ENCODE measurements around the gene DCANP1.

The DCANP1 gene

DNA sequence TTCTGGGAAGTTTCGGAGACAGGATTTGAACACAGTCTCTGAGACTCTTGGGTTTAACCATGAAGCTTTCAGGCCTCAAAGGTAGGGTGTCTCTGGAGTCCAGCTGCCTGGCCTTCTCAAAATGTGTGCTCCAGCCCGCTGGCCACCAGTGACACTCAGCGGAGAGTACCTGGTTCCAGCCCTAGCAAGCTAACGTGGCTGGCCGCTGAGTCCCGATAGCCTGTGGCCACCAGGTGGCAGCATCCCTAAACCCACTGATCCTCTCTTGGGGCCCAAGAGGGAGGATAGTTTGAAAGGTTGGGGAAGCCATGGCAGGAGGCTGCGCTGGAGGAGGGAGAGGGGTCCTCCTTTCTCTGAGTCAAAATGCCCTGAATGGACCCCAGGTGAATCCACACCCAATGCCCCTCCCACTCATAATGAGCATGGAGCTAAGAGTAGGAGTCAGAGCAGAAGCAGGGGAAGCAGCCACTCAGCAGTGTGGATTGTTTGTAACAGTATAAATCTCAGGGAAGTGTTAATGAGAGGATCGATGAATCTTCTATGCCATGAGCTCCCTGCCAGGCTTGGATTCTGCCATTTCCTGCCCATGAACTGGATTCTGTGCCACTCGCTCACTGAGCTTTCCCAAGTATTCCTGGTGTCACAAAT is 10.4 kb upstream of the DCANP1 start:
- peak; percentile 21 to 32 (median 28) for DNase-seq (ENCODE audit: low read depth in 4 of 4, low spot score in 1 of 4)

DNA sequence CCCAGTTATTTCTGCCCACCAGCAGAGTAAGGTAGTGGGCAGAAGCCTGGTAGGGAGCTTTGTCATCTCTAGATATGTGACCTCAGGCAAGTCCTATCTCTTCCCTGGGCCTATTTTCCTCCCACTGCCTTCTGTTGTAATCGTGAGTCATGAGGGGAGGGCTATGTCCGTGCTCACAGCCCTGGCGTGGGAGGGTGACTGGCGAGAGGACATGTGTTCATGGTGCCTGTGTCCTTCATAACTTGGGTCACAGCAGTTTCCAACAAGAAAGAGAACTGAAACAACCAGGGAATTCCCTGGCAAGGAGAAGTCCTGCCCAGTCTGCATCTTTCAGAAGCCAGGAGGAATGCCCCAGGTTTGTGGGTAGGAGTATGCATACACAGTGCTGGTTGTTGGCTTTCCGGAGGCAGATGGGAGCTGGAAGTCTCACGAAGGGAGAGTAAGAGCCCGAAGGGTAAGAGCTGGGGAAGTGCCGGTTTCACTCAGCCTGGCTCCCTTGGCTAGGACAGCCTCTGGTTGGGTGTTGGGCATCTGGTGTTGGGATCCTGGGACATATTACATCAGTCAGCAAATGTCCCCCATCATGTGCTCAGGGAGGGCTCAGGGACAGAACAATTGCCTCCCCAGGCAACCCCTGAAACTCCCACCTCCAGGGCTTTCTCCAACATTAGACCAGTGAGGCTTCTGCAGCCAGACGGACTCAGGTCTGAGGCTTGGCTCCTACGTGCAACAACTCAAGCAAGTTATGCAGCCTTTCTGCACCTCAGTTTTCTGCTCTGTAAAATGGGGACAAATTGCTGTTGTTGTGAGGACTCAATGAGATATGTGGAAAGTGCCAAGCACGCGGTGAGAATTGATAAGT is 9.3 kb upstream of the DCANP1 start:
- no peak for DNase-seq (ENCODE audit: low read depth in 4 of 4, low spot score in 1 of 4)

DNA sequence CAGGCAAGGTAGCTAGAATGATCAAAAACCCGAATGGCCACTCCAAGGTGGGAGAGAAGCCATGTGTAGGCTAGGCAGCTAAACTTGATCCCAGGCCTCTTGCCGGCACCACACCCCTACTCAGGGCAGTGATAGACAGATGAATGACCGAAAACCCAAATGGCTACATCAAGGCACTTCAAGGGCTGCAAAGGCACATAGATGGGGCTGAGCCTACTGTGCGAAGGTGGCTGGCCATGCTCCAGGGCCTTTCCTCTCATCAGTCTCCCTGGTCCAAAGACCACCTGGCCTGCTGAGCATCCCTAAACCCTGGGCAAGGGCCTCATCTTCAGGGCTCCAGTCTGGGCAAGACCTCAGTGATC is 8.7 kb upstream of the DCANP1 start:
- no peak for DNase-seq (ENCODE audit: low read depth in 4 of 4, low spot score in 1 of 4)

DNA sequence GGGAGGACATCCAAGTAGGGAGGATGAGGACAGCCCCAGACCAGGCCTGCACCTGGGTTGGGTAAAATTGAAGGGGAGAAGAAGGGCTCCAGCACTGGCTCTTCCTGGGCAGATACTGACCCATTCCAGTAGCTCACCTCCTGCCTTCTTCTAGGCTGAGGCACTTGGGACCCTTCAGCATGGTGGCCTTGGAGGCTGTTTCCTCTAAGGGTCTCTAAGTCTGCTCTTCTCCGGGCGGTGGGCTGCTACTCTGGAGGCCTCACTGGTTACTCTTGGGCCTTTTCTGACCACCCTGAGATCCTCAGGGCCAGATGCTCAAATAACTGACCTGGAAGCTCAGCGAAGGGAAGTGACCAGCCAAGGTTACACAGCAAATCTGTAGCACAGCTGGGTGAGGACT is 7.8 kb upstream of the DCANP1 start:
- no peak for DNase-seq (ENCODE audit: low read depth in 4 of 4, low spot score in 1 of 4)

DNA sequence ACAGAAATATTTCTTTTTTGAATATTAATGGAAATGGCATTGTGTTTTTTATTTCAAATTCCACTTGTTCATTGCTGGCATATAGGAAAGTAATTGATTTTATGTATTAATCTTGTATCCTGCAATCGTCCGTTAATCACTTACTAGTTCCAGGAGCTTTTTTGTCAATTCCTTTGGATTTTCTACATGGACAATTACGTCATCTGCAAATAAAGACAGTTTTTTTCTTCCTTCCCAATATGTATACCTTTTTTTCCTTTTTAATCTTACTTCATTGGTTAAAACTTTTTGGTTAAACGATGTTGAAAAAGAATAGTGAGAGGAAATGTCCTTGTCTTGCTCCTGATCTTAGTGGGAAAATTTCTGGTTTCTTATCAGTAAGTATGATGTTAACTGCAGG is 6.5 kb upstream of the DCANP1 start:
- no peak for DNase-seq (ENCODE audit: low read depth in 4 of 4, low spot score in 1 of 4)

DNA sequence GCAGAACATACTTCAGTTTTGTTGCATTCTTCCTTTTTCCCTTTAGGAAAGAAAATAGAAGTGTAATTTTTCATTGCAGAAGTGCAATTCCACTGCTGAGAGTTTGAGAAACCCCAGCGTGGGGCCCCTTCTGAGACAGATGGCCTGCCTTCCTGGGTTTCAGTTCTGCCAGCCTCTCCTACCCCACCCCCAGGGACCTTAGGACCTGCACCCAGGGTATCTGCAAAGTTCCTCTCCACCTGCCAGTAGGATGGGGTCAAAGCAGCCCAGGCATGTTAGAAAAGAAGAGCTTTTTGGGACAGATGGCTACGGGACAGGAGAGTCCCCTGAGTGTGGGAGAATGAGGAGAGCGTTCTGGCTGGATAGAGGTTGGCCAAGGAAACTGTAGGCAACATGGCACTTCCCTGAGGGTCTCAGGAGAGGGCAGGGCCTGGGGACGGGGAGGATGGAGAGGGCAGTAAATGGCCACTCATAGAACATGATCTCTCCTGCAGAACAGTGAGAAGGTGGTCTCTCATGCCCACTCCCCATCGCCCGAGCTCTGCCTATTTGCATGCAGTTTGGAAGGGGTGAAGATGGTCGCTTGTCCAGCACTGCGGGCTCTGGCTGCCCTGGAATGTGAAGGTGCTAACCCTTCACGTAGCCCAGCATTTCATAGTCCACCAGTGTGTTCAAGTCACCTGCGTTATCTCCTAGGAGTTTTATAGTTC is 5.3 kb upstream of the DCANP1 start, which contains the start of gene TIFAB:
Gene TIFAB, minus strand, starts transcription at position 31 of the 710 bp plus-strand sequence. CDS start 2,412 bp downstream, outside the sequence.
- no peak for DNase-seq (ENCODE audit: low read depth in 4 of 4, low spot score in 1 of 4)

DNA sequence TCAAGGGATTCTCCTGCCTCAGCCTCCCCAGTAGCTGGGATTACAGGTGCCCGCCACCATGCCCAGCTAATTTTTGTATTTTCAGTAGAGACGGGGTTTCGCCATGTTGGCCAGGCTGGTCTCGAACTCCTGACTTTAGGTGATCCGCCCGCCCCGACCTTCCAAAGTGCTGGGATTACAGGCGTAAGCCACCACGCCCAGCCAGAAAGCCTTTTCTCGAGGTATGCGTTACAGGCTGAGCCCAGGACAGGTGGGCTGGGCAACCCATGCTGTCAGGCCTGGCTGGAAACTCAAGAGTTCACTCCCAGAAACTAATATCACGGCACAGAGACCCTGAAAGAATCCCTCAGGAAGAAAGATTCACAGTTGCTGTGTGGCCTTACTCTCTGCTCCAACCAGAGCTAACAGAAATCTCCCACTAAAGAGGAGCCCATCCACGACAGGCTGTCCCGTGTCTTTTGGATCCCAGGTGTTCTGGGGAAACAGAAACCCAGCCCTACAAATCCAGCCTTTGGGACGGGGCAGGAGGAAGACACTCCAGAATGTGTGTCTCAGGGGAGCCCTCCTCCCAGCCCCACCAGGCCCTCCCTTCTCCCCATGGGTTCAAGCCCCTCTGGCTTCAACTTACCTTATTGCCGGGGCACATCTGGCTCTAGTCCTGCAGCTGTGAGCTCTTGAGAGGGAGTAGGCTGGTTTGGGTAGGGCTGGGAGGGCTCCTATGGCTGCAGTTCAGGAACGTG is 4.6 kb upstream of the DCANP1 start:
- no peak for DNase-seq (ENCODE audit: low read depth in 4 of 4, low spot score in 1 of 4)

DNA sequence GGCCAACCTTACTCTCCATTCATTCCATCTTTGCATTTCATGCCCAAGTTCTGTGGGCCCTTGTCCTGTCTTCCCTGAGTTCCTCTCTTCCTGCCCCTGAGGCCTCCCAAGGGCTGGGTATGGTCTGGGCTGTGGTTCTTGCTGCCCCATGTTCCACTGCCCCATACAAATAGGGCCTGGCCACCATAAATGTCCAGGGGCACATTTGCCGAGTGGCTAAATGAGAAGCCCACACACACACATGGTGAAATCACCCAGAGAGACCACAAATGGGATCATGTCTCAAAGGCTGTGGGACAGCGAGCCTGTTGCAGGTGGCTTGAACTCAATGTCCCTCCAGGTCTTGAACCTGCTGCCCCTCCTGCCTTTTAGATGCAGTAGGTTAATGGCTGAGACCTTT is 3.8 kb upstream of the DCANP1 start:
- no peak for DNase-seq (ENCODE audit: low read depth in 4 of 4, low spot score in 1 of 4)

DNA sequence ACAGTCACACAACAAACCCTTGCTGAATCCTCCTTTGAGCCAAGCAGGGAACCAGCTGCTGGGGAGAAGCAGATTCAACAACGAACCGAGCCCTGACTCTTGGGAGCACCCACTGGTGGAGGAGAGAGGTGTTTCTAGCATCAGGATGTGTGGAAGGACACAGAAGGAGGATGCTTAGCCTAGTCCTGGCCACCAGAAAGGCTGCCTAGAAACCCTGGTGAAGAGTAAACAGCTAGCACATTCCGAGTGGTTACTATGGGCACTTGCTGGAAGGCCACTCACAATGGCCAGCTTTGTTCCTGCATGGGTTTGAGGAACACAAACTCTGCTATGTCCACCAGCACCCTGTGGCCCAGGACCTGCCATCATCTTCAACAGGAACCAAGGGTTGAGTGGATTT is 3.2 kb upstream of the DCANP1 start:
- DNase-seq (ENCODE audit: low read depth in 4 of 4, low spot score in 1 of 4) = no peak

DNA sequence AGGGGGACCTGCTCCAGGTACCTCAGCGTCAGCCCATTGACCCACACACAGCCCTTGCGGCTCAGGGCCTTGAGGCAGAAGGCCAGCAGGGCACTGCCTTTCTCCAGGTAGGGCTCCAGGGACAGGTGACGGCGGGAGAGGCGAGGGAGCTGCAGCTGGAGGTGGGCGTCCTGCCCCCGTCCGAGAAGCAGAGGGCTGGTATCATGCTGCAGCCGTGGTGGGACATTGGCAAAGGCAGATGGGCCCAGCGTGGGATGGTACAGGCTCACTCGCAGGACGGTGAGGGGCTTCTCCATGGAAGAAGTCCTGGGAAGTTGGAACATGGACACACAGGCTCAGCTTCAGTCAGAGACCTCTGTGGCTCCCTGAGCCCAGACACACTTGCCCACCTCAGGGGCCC is 2.5 kb upstream of the DCANP1 start:
- no peak for DNase-seq (ENCODE audit: low read depth in 4 of 4, low spot score in 1 of 4)

DNA sequence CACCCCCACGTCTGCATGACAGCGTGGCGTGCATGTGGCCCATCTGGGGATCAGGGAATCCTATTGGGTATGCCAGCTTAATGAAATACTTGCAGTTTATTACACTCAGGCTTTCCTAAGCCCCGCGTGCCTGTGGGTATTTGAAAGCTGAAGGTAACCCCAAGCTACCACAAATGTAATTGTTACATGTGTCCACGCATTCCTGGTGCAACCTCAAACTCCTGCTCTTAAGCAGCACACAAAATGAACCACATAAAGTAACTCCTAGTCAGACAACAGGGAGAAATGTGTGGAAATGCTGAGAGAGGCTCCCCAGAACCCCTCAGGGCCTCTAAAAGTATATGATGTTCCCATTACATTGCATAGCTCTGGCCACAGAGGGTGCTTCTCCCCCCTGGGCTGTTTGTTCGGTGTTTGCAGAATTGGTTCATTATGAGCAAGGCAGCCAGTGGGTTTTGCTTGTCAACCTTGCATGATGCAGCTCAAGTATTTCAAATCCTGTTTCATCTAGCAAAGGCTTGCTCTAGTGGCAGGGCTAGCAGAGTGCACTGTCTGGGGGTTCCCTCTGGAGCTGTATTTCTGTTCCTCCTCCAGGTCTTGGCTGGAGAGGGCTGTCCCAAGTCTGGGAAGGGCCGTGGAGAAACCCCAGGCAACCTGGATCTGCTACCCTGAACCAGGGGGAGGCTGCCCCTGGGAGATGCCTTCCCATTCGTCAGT is 1.8 kb upstream of the DCANP1 start:
- no peak for DNase-seq (ENCODE audit: low read depth in 4 of 4, low spot score in 1 of 4)

DNA sequence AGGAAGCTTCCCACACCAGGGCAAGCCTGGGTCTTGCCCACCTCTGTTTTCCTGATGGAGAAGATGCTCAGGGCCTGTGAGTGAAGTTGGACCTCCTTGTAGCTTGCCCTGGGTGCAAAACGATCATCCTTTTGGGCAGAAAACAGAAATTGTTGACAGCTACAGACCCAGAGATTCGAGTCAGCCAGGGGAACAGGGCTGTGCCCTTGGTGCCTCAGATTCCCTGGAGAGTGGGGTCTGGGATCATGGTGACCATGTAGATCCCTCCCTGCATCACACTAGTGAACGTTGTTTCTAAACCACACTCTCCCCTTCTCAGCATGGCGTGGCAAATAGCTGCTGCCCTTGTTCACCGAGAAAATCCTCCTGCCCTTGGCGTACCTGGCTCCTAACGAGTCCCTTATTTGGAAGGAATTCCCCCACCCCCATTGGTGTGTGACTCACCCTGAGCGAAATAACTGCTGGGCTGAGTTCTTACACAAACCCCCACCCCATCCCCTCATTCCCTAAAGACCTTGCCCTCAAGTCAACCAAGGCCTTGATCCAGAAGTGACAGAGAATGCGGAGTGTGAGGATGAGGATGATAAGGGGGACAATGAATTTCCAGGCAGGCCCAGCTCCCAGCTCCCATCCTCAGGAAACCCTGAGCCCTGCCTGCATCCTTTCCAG is 1.1 kb upstream of the DCANP1 start:
- DNase-seq (ENCODE audit: low read depth in 4 of 4, low spot score in 1 of 4) = no peak

DNA sequence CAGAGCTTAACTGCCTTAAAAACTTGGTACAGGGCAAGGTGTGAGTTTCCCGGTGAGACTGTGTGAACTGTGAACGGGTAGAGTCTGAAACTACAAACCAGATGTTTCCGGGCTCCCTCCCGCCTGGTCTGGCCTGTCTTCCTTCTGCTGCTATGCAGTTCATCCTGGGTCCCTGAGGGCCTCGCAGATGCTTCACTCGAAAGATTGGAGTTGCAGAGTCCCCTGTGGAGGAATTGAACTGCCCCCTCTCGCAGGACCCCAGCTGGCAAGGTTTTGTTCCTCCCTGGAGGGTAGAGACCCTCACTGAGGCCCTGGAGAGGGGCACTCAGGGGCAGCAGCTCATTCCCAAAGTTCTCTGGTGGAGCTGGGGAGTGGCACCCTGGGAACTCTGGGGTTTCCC is 533 bp downstream of the DCANP1 start:
- DNase-seq (ENCODE audit: low read depth in 4 of 4, low spot score in 1 of 4) = no peak

DNA sequence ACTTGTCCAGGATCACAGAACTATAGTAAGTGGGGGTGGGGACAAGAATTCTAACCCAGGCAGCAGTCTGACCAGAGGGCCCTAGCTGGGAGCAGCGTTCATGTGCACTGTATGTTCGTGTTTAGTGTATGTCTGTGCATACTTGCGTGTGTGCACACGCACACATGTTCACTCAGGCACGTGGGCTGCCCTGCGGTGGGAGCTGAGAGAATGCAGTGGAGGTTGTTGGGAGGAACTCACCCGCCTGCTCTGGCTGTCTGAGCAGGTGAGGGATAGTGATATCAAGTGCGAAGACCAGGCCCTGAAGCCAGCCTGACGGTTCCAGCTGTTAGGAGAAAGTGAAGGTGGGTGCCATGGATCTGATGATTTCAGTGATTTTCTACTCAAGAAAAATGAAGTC is 942 bp downstream of the DCANP1 start:
- no peak for DNase-seq (ENCODE audit: low read depth in 4 of 4, low spot score in 1 of 4)

DNA sequence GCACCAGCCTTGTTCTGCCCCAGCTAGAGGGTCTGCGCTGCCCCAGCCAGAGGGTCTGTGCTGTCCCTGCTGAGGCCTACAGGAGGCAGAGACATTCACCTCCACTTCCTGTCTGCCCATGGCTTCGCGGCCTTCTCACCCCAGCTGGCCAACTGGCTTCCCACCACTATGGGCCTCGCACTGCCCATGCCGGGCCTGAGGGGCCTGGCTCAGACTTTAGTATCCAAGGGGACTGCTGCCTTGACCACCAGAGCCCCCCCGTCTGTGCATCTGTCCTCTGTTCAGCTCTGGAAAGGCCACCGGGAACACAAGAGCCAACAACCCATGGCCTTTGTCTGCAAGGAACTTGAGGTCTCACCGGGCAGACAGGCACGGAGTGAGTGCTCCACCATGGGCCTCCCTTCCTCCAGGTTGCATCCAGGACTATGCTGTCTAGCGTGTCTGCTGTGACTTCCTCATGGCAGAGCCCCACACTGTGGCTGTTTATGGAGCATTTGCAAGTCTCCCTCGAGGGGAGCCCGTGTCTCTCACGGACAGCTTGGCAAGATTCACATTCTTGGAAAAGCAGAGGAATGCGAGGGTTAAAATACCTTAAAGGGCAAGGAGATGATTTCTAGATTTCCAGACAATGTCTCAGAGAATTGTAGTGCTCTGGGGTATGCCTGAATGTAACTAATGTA is 1.7 kb downstream of the DCANP1 start:
- no peak for DNase-seq (ENCODE audit: low read depth in 4 of 4, low spot score in 1 of 4)

DNA sequence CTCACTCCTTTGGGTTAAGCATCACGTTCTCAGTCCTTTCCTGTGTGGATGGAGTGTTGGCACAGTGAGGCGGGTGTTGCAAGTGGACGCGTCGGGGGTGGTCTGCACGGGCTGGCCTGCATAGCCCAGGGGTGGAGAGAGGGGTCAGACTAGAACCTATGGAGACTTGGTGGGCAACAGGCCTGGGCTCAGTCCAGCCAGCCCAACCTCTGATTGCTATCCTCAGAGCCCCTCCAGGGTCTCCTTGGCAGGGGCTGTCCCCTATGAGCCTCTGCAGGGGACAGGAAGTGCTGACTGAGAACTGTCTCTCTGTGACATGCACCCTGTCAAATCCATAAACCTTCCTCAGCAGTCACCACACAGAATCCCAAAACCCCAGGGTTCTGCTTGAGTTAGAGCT is 2.3 kb downstream of the DCANP1 start:
- DNase-seq (ENCODE audit: low read depth in 4 of 4, low spot score in 1 of 4) = no peak

DNA sequence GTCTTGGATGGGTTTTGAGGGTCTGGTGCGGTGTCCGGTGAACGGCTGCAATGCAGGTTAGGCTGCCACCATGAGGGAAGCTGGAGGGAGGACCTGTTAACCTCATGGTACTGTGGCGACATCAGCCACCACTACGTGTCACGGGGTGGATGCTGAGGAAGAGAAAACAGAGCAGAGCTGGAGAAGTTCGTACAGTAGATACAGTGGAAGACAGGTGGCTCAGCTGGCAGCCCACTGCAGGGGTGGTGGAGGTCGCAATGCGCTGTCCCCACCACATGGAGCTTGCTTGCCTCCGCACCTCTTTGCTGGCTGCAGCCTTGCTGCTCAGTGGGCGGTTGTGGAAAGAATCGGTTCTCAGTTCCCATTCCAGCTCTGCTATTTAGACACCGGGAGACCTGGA is 2.8 kb downstream of the DCANP1 start:
- DNase-seq (ENCODE audit: low read depth in 4 of 4, low spot score in 1 of 4) = no peak

DNA sequence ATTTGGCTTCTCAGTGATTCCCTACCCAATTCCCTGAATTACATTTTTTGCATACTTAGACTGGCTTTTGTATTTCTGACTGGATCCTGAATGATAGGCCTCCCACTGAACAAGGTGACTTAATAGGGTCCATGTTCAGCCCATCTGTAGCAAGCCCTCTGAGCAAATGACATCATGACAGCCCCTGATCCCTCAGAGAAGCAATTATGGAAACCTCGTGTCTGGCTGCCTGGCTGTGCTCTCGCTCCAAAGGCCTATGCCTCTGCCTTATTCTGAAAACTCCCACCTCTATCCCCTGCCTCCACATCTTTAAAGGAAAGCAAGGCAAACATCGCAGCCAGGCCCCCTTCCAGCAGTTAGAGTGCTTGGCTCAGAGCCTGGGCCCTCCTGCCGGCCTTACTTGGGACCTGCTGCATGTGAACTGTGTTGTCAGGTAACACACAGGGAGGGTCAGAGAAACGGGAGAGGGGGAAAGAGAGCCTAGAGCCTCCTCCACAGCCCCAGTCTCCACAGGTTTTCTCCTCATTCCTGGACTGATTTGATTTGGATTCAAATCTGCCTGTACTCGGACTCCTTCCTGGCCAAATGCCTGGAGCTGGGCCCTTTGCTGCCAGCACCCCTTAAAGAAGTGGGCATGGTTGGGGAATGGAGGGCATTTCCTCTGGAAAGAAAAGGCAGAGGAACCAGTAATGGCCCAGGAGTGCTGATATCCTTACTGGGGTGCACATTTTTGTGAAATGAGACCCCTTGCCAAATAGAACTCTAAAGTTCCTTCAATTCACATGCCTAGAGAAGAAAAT is 3.8 kb downstream of the DCANP1 start:
- no peak for DNase-seq (ENCODE audit: low read depth in 4 of 4, low spot score in 1 of 4)
